ENCODE measurements around the gene PLCD1.

Gene PLCD1

DNA sequence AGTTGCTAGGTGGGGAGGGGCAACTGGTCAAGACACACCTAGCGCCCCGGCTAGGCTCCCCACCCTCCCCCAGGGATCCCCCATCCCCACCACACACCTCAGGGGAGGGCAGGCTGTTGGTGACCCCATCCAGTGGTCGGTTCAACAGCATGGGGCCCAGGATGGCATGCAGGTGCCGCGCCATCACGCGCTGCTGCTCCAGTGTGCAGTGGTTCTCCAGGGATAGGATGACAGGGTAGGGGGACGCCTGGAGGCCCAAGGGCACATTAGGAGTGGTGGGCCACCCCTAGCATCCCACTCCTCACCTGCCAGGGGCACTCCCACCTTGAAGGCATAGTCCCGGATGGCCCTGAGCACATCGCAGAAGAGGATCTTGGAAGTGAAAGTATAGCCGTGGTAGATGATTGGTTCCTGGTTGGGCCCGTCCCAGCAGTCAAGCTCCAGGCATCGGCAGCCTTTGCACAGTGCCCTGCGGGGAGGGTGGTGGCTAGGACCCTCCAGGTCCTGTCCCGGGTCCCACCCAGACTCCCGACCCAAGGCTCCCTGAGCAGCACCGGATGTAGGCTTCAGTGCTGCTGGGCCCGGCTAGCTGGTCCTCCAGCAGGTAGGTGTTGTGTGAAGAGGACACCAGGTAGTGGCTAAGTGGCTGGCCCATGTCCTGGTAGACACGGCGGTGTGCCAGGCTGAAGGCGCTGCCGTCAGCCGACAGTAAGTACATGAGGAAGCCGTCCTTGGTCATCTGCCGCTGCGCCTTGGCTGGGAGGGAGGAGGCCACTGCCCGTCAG lies 19.4 kb downstream of the PLCD1 start:
- H3K4me3 ChIP-seq (replicated peaks; ENCODE audit: low read depth, low read length): no peak overlapping the region
- DNase-seq (ENCODE audit: extremely low read depth, insufficient read length): no peak
- TF ChIP-seq, protein P1, sequence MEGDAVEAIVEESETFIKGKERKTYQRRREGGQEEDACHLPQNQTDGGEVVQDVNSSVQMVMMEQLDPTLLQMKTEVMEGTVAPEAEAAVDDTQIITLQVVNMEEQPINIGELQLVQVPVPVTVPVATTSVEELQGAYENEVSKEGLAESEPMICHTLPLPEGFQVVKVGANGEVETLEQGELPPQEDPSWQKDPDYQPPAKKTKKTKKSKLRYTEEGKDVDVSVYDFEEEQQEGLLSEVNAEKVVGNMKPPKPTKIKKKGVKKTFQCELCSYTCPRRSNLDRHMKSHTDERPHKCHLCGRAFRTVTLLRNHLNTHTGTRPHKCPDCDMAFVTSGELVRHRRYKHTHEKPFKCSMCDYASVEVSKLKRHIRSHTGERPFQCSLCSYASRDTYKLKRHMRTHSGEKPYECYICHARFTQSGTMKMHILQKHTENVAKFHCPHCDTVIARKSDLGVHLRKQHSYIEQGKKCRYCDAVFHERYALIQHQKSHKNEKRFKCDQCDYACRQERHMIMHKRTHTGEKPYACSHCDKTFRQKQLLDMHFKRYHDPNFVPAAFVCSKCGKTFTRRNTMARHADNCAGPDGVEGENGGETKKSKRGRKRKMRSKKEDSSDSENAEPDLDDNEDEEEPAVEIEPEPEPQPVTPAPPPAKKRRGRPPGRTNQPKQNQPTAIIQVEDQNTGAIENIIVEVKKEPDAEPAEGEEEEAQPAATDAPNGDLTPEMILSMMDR (IDR thresholded peaks at IDR 0.05; ENCODE audit: insufficient read depth, low read length, poor library complexity, severe bottlenecking): no peak
- peaks cover 8% of the 10 kb centered on the region for H3K36me3 ChIP-seq (ENCODE audit: control insufficient read depth, insufficient read depth, low read length)
- no peaks in the 10 kb centered on the region for H3K27me3 ChIP-seq (replicated peaks; ENCODE audit: control insufficient read depth, insufficient read depth, low read length)

GRCh38 chr3:38008971-38009580 lies 20.4 kb downstream of the PLCD1 start:
- TF ChIP-seq, protein P1 (IDR thresholded peaks at IDR 0.05; ENCODE audit: insufficient read depth, low read length, poor library complexity, severe bottlenecking): no peak
- H3K27me3 ChIP-seq (replicated peaks; ENCODE audit: control insufficient read depth, insufficient read depth, low read length): no peaks in the 10 kb centered on the region
- DNase-seq (ENCODE audit: extremely low read depth, insufficient read length): no peak
- H3K36me3 ChIP-seq (ENCODE audit: control insufficient read depth, insufficient read depth, low read length): peaks cover 9% of the 10 kb centered on the region
- no peak overlapping the region for H3K4me3 ChIP-seq (replicated peaks; ENCODE audit: low read depth, low read length)

DNA sequence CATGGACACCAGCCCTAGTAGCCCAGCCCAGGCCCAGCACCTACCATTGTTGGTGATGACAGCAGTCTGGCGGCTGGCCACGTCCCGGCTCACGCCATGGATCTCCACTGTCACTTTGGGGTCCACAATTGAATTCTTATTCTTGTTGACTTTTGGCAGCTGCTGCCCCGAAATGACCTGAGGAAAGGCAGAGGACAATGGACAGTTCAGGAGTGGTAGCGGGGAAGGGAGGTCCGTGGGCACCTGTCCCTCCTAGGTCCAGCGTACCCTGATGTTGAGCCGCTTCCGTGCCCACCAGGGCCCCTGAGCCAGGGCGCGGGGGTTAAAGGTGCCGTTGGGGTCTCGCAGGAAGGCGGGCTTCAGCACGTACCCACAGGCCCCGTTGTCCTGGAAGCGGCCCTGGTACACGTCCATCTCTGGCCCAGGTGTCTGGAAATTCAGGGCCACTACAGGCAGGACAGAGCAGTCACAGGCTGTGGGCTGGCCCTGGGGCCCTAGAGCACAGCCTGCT lies 21.2 kb downstream of the PLCD1 start:
- Histone ChIP-seq H3K27me3 (replicated peaks; ENCODE audit: control insufficient read depth, insufficient read depth, low read length) (no peaks in the 10 kb centered on the region), H3K36me3 (ENCODE audit: control insufficient read depth, insufficient read depth, low read length) (peaks cover 9% of the 10 kb centered on the region), H3K4me3 (replicated peaks; ENCODE audit: low read depth, low read length) (no peak overlapping the region)
- TF ChIP-seq, protein P1 (IDR thresholded peaks at IDR 0.05; ENCODE audit: insufficient read depth, low read length, poor library complexity, severe bottlenecking): no peak
- no peak for DNase-seq (ENCODE audit: extremely low read depth, insufficient read length)

DNA sequence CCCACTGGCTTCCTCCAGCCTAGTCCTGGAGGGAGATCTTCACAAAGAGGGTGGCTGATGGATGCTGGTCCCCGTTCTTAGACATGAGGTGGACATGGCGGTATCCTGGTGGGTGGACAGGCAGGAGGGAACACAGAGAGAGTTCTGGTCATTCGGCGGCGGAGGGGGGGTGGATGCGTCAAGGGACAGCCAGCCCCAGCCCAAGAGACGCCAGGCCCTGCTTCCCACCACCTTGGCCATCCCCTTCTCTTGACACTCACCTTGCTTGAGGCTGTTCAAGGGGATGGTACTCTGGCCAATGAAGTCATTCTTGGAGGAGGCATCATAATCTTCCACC lies 21.7 kb downstream of the PLCD1 start:
- no peaks in the 10 kb centered on the region for H3K27me3 ChIP-seq (replicated peaks; ENCODE audit: control insufficient read depth, insufficient read depth, low read length)
- H3K36me3 ChIP-seq (ENCODE audit: control insufficient read depth, insufficient read depth, low read length): peaks cover 11% of the 10 kb centered on the region
- no peak for DNase-seq (ENCODE audit: extremely low read depth, insufficient read length)
- TF ChIP-seq, protein P1 (IDR thresholded peaks at IDR 0.05; ENCODE audit: insufficient read depth, low read length, poor library complexity, severe bottlenecking): no peak
- H3K4me3 ChIP-seq (replicated peaks; ENCODE audit: low read depth, low read length): no peak overlapping the region

- Histone ChIP-seq H3K27me3 (replicated peaks; ENCODE audit: control insufficient read depth, insufficient read depth, low read length) (no peaks in the 10 kb centered on the region), H3K36me3 (ENCODE audit: control insufficient read depth, insufficient read depth, low read length) (peaks cover 19% of the 10 kb centered on the region), H3K4me3 (replicated peaks; ENCODE audit: low read depth, low read length) (no peak overlapping the region)
- TF ChIP-seq, protein P1 (IDR thresholded peaks at IDR 0.05; ENCODE audit: insufficient read depth, low read length, poor library complexity, severe bottlenecking): no peak
- no peak for DNase-seq (ENCODE audit: extremely low read depth, insufficient read length)
These were observed 22.9 kb downstream of the PLCD1 start for GRCh38 chr3:38006445-38006995.

Data from GM06990 (cell line).